Progenitor cell of endocrine pancreas (in vitro differentiated cells): ENCODE results near the gene MGAT5B. TPM values are rescaled to one million over a fixed set of nuclear protein-coding genes. Genes with fewer than 3 reads are reported as not detected.

Experiments used
- DNase-seq: peaks from one replicate; pipeline ENCODE4 v3.0.0; 2021; ENCODE audit warnings: low spot score; ENCODE audit not compliant: unreplicated experiment
- H3K27ac Mint-ChIP-seq: 2 replicates; pipeline ENCODE4 v1.8.0; 2021; ENCODE audit warnings: mild to moderate bottlenecking, moderate library complexity, mixed read lengths
- H3K27me3 Mint-ChIP-seq: 2 replicates; pipeline ENCODE4 v1.8.0; 2021; ENCODE audit warnings: mixed read lengths
- H3K36me3 Mint-ChIP-seq: 2 replicates; pipeline ENCODE4 v1.8.0; 2022; ENCODE audit warnings: mixed read lengths; ENCODE audit not compliant: insufficient read depth
- H3K4me1 Mint-ChIP-seq: 2 replicates; pipeline ENCODE4 v1.8.0; 2021; ENCODE audit warnings: low read depth, mixed read lengths
- H3K4me3 Mint-ChIP-seq: 2 replicates; pipeline ENCODE4 v1.8.0; 2021; ENCODE audit warnings: low read depth, mild to moderate bottlenecking, moderate library complexity, mixed read lengths
- H3K9me3 Mint-ChIP-seq: 2 replicates; pipeline ENCODE4 v1.8.0; 2021; ENCODE audit warnings: low read depth, mixed read lengths
- CTCF ChIP-seq: fragments of 200-600 bp; sonication (generic); IDR thresholded peaks from one replicate; pipeline ENCODE4 v1.5.0; 2021; ENCODE audit warnings: antibody characterized with exemption, mild to moderate bottlenecking; ENCODE audit not compliant: unreplicated experiment
- total RNA-seq: library from RNA; stranded (reverse); gene quantifications from 2 replicates; pipeline ENCODE4 v1.2.1, GENCODE V29; 2021

The MGAT5B gene
- total RNA-seq, 1 donor from 2014 or later, result 2.8 TPM

- Mint-ChIP-seq H3K27me3 (peaks cover 55% of the 10 kb centered on the region), H3K9me3 (no peaks in the 10 kb centered on the region), H3K36me3 (no peaks in the 10 kb centered on the region), H3K27ac (no peak overlapping the region), H3K4me3 (peak overlapping the region; percentile 56), H3K4me1 (peaks cover 3% of the 10 kb centered on the region)
- DNase-seq, result peak; percentile 15
- no peak for TF ChIP-seq CTCF
Measured at GRCh38 chr17:76868669-76869495, 678 bp downstream of the MGAT5B start.

- peaks cover 56% of the 10 kb centered on the region for H3K27me3 Mint-ChIP-seq
- TF ChIP-seq CTCF, result peak; percentile 8
- H3K9me3 Mint-ChIP-seq, result no peaks in the 10 kb centered on the region
- H3K4me1 Mint-ChIP-seq, result peaks cover 3% of the 10 kb centered on the region
- H3K36me3 Mint-ChIP-seq, result no peaks in the 10 kb centered on the region
- peak; percentile 20 for DNase-seq
- no peak overlapping the region for H3K27ac Mint-ChIP-seq
- H3K4me3 Mint-ChIP-seq, result no peak overlapping the region
Measured at GRCh38 chr17:76869496-76870376, 1.5 kb downstream of the MGAT5B start.

GRCh38 chr17:76870377-76870714 is 2.1 kb downstream of the MGAT5B start:
- Mint-ChIP-seq H3K4me1 (peaks cover 3% of the 10 kb centered on the region), H3K9me3 (no peaks in the 10 kb centered on the region), H3K27me3 (peaks cover 50% of the 10 kb centered on the region), H3K27ac (no peak overlapping the region), H3K4me3 (no peak overlapping the region), H3K36me3 (no peaks in the 10 kb centered on the region)
- no peak for TF ChIP-seq CTCF
- DNase-seq, result peak; percentile 37

- Mint-ChIP-seq H3K27ac (no peak overlapping the region), H3K36me3 (no peaks in the 10 kb centered on the region), H3K4me1 (peaks cover 3% of the 10 kb centered on the region), H3K4me3 (no peak overlapping the region), H3K9me3 (no peaks in the 10 kb centered on the region), H3K27me3 (peaks cover 44% of the 10 kb centered on the region)
- no peak for TF ChIP-seq CTCF
- no peak for DNase-seq
Measured at GRCh38 chr17:76871668-76872067, 3.5 kb downstream of the MGAT5B start.

GRCh38 chr17:76872221-76872873 is 4.1 kb downstream of the MGAT5B start:
- DNase-seq, result no peak
- Mint-ChIP-seq H3K27ac (no peak overlapping the region), H3K36me3 (no peaks in the 10 kb centered on the region), H3K27me3 (peaks cover 37% of the 10 kb centered on the region), H3K4me1 (peaks cover 3% of the 10 kb centered on the region), H3K4me3 (no peak overlapping the region), H3K9me3 (no peaks in the 10 kb centered on the region)
- TF ChIP-seq CTCF, result no peak
